Measurements from ENCODE around the gene NELL1.

DNA sequence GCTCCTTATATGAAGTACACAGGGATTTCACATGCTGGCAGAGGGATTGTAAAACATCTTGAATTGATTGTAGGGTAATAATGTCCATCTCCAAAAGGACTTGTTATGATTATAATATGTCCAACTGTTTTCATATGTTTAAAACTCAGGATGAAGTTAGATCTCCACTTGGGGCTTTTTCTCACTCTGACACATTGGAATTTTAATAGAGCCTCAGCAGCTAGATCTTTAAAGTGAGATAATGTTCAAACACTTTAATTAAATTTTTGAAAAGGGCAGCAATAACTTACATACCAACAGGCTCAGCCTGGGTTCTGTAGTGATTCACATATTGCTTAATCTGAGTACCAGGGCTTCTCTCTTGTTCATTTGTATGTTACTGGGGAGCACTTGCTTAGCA lies 152.1 kb downstream of the NELL1 start:
- TF ChIP-seq, protein P1, sequence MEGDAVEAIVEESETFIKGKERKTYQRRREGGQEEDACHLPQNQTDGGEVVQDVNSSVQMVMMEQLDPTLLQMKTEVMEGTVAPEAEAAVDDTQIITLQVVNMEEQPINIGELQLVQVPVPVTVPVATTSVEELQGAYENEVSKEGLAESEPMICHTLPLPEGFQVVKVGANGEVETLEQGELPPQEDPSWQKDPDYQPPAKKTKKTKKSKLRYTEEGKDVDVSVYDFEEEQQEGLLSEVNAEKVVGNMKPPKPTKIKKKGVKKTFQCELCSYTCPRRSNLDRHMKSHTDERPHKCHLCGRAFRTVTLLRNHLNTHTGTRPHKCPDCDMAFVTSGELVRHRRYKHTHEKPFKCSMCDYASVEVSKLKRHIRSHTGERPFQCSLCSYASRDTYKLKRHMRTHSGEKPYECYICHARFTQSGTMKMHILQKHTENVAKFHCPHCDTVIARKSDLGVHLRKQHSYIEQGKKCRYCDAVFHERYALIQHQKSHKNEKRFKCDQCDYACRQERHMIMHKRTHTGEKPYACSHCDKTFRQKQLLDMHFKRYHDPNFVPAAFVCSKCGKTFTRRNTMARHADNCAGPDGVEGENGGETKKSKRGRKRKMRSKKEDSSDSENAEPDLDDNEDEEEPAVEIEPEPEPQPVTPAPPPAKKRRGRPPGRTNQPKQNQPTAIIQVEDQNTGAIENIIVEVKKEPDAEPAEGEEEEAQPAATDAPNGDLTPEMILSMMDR (IDR thresholded peaks at IDR 0.05): no peak
- no peak for TF ChIP-seq POLR2A (IDR thresholded peaks at IDR 0.05)
